Esophagus muscularis mucosa (tissue), 3 donors: Measurements from ENCODE around the gene GMPR2.

Experiments
- CTCF ChIP-seq, 3 experiments: fragments of 200-600 bp in 2 of 3; fragments of 450-650 bp in 1 of 3; sonication (generic) in 2 of 3; IDR thresholded peaks; one replicate each; pipeline ENCODE4 v1.5.1; 2017 to 2019; ENCODE audit warnings: antibody characterized with exemption in 3 of 3, mild to moderate bottlenecking in 2 of 3, moderate library complexity in 1 of 3
- POLR2AphosphoS5 ChIP-seq, 2 donors: sonication (generic); formaldehyde crosslinking; IDR thresholded peaks; one replicate each; pipeline ENCODE4 v1.6.1; 2017; ENCODE audit warnings: antibody characterized with exemption in 2 of 2

- no peak for TF ChIP-seq POLR2AphosphoS5 (IDR thresholded peaks at IDR 0.05)
- no peak for TF ChIP-seq CTCF (IDR thresholded peaks at IDR 0.05)
Observed at GRCh38 chr14:24274101-24274543, 41.4 kb downstream of the GMPR2 start.
